Forelimb muscle (tissue), 1 donor: Measurements from ENCODE around the gene LCN1. TPM values are rescaled to one million over a fixed set of nuclear protein-coding genes. Genes with fewer than 3 reads are reported as not detected.
"Not testable (repeated sequence)": the region's sequence is repeated elsewhere in the genome, so short reads cannot be mapped to it uniquely, and the experiment has no call there.

Experiments used
- DNase-seq: peaks from one replicate; pipeline ENCODE4 v3.0.0-alpha.2; 2013; ENCODE audit warnings: low read depth
- polyA plus RNA-seq: library from polyadenylated mRNA; unstranded; fragments of 120-200 nt; gene quantifications from one replicate; pipeline ENCODE4 v1.2.1, GENCODE V29; 2013; ENCODE audit not compliant: insufficient read length

The LCN1 gene
- polyA plus RNA-seq, 1 donor, result not detected

DNA sequence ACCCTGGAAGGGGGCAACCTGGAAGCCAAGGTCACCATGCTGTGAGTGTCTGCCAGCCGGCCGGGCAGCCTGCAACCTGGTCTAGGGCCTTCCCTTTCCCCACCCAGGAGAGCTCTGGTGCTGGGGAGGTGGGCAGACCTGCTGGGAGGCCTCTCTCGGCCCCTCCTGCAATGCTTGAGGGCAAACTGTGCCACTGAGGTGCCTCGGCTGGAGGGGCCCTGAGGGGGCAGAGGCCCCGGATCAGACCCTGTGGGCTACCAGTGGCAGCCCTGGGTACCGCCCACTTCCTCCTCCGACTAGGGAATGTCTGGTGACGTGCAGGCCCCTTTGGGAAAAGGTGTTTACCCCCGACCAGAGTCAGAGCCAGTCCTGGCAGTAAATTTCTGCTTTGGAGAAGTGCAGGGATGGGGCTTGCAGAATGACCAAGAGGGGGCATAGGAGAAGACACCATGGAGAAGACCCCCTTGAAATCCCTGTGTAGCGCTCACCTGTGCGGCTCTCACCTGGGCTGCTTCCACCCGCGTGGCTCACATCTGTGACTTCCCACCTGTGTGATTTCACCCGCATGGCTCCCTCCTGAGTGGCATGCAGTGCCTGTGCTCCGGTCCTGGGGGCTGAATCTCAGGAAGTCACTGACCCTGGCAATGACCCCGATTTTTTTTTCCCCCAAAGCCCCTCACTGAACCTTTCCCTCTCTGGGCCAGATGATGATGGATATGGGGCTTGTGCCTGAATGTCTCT, 1.1 kb downstream of the LCN1 start:
- DNase-seq, result no peak

DNA sequence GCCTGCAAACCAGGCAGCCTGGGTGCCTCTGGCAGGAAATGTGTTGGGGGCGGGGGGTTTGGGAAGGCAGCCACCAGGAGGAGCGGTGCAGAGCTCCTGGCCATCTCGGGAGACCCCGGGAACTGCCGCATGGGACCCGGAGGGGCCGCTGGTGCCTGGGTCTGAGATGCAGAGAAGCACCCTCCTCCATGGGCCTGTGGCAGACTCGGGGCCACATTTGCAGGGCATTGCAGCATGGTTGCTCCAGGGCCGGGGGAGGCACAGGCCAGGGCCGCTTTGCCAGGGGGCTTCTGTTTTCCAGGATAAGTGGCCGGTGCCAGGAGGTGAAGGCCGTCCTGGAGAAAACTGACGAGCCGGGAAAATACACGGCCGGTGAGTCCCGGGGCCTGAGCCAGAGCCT, 1.7 kb downstream of the LCN1 start:
- DNase-seq, result no peak

DNA sequence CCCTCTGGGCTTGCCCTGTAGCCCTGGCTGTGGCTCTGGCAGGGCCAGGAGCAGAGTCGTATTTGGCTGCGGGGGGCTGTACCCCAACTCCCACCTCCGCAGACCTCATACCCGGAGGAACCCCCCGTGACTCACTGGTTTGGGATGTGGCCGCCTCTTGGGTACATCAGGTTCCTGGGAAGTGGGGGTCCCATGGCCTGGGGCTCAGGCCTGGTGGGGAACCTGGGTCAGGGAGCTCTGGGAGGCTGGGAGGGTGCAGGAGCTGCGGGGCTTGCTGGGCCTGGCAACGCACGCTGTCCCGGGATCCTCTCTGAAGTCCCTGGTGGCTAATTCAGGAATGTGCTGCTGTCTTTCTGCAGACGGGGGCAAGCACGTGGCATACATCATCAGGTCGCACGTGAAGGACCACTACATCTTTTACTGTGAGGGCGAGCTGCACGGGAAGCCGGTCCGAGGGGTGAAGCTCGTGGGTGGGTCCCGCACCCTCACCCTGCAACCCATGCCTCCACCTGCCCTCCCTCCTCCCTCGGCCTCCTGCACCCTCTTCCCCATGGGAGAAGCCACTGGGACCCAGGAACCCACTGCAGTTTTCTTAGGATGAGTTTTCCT, 2.4 kb downstream of the LCN1 start:
- DNase-seq, result no peak

DNA sequence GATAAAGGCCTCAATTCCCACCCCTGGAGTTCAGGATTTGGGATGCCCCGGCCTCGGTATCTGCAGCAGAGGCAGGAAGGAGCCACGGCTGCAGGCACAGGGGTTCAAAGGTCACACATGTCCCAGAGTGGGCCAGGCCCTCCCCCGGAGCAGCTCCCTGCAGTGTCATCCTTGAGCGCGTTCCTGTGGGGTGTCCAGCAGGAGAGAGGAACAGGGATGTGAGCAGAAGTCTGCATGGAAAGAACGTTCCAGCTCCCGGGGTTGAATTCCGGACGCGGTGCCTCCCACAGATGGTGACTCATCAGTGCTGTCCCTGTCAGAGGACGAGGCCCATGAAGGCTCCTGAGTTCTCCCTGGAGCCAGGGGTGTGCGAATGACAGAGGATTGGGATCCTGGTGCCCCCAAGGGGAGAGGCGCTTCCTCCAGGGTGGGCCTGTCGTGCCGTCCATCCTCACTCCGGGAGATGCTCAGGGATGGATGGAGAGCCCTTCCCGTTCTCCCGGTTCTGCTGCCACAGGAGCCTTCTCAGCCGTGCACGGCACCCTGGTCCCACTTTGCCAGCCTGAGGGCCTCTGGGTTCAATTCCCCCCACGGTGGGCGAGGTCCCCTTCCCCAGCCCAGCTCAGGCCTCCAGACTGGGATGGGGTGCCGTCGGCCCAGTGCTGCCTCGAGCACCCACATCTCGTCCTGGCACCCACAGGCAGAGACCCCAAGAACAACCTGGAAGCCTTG, 3.1 kb downstream of the LCN1 start:
- DNase-seq, result no peak

DNA sequence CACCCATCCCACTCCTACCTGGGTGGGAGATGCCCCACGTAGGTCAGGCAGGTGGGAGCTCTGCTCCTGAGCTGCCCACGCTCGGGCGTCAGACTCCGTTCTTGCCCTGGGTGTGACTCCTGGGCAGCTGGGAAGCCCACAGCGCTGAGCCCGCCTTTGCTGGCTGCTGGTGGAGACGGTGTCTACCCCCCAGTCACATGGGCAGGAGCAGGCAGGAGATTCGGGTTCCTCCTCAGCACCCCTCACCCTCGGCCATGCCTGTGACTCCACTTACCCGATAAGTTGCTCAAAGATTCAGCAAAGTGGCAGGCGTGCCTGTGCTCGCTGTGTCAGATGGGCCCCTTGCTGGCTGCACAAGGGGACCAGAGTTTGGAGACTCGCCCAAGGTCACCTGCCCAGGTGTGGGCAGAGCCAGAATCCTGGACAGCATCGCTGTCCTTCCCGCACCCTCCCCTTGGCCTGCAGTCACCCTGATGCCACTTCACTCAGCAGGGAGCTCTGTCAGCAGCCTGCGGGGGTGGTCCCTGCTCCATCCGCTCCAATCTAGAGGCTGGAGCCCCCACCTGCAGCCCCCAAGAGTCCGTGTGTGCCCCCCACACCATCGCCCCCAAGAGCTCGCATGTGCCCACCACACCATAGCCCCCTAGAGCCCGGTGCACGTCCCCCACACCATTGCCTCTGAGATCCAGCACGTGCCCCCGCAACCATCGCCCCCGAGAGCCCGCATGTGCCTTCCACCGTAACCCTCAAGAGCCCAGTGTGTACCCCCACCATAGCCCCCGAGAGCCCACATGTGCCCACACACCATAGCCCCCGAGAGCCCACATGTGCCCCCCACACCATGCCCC, 4.2 kb downstream of the LCN1 start:
- DNase-seq, result no peak

DNA sequence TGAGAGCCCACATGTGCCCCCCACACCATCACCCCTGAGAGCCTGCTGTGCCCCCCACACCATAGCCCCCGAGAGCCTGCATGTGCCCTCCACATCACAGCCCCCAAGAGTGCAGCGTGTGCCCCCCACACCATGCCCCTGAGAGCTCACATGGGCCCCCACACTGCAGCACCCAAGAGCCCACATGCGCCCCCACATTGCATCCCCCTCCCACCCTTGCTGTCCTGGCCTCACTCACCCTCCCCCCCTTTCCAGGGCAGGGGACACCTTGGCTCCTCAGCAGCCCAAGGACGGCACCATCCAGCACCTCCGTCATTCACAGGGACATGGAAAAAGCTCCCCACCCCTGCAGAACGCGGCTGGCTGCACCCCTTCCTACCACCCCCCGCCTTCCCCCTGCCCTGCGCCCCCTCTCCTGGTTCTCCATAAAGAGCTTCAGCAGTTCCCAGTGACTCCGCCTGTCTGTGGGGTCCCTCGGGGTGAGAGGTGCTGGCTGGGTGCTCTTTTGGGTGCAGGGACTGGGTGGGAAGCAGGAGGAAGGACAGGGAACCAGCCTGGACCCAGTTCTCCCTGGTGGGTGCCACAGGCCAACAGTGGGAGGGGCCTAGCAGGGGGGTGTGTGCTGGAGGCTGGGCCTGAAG, 5.0 kb downstream of the LCN1 start:
- DNase-seq, result no peak

DNA sequence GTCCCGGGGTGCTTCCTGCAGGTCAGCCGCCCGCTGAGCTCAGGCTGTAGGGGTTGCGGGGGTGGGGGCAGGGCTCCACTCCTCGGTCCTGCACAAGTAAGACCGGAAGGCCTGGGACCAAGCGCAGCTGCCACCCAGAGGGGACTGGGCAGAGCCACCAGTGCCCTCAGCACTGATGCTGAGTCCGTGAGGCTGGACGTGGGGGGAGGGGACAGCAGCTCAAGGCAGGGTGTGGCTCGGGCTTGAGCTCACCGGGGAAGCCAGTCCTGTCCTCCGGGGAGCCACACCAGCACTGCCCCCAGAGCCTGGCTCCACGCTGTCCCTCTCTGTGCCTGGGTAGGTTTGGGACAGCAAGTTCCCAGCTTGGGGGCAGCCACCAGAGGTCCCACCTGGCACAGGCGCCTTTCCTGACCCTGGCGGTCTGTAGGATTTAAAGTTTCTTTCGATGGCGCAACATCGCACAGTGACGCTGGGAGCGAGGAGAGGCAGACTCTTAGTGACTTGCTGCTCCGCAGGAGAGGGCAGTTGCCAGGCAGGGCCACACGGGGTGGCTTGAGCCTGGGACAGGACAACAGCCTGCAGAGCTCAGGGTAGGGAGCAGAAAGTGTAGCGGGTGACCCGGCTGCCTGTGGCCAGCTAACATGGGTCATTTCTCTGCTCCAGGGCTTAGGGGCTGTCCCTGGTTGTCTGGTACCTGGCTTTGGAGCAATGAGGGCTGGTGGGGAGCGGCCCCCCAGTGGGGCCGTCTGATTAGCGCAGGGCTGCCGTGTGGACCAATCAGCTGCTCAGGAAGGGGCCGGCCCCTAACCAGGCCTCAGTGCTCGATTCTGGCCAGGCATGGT, 5.7 kb downstream of the LCN1 start:
- no peak for DNase-seq

DNA sequence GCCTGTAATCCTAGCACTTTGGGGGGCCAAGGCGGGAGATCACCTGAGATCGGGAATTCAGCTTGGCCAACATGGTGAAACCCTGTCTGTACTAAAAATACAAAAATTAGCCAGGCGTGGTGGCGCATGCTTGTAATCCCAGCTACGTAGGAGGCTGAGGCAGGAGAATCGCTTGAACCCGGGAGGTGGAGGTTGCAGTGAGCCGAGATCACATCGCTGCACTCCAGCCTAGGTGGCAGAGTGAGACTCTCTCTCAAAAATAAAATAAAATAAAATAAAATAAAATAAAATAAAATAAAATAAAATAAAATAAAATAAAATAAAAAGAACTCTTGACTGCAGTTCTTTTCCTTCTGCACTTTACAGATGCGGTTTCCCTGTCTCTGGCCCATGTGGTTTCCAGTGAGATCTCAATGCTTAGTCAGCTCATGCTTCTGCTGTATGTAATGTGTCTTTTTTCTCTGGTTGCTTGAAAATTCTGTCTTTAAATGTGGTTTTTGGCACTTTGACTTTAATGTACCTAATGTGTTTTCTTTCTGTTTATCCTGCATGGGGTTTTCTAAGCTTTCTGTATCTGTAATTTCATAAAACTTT, 7.7 kb downstream of the LCN1 start:
- DNase-seq, result not testable (repeated sequence)

DNA sequence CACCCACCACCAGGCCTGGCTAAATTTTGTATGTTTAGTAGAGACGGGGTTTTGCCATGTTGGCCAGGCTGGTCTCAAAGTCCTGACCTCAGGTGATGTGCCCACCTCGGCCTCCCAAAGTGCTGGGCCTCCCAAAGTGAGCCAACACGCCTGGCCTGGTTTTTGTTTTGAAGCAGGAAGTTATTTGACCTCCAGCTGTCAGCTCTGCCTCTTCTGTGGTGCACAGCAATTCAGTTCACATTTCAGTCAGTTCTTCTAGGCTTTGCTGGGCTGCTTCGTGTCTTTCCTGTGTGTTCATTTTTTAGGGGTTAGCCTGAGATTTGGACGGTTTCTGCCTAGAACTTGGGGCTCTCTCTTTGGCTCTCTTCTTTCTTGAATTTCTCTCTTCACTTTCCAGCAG, 8.9 kb downstream of the LCN1 start:
- no peak for DNase-seq

DNA sequence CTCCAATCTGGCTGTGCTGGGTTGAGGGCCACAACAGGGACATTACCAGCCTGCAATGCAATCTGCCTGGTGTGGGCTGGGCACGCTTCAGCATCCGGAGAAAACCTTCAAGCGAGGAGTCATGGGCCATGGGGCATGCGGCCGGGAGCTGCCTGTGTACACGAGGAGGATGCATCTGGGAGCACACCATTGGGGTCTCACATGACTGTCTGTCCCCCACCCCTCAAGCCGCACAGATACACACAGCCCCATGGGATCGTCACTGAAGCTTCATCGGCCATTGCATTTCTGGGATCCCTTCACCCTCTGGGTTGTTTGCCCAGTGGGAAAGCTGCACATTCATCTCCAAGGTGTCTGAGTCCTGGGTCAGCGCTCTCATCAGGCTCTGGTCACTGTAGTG, 9.9 kb downstream of the LCN1 start:
- DNase-seq, result no peak

DNA sequence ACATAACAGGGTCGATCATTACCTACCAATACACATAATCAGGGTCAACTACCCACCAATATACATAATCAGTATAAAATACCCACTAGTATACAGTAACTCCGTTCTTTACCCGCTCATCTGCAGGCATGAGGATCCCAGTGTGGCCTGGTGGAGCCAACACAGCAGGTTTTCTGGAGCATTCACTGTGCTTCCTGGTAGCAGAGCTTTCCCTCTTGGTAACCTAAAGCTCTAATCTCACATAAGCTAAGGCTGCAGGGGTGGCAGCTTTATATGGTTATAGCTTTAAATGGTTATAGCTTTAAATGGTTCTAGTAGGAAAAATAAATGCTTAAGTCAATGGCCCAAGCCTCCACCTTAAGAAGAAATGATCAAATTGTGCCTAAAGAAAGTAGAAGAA, 11.9 kb downstream of the LCN1 start:
- no peak for DNase-seq

DNA sequence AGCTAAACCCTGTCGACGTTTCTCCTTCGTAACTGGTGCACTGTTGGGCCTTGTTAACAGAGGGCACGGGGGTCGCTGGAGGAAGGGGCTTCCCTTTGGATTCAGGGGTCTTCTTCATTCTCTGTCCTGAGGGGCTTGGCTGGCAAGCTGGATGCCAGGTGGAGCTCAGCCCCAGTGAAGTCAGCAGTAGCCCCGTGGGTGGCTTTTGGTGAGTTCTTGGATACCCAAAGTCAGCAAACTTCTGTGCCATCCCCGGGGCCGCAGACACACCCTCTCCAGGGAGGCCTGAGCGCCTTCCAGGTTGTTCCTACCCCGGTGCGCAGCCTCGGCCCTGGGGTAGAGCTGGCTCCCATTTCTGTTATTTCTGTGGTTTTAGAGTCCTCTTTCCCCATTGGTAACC, 12.4 kb downstream of the LCN1 start:
- DNase-seq, result no peak

DNA sequence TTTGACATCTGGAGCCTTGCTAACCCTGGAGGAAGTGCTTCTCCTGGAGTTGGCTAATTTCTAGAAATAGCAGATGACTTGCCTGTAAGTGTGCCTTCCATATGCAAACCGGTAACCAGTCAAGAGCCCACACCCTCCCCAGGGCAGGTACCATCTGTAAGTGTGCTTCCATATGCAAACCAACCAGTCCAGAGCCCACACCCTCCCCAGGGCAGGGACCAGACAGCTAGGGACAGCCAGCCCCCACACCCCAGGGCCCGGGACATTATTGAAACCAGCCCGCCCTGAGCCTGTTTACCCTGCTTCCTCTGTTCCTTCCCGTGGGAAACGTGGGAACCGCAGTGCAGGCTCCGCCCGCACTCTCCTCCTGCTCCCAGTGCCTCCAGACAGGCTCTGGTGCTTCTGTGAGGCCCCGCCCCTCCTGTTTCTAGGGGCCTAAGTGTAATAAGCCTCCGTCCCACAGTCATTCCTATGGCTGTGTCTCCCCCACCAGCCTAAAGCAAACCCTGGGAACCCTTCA, 13.0 kb downstream of the LCN1 start:
- not testable (repeated sequence) for DNase-seq

DNA sequence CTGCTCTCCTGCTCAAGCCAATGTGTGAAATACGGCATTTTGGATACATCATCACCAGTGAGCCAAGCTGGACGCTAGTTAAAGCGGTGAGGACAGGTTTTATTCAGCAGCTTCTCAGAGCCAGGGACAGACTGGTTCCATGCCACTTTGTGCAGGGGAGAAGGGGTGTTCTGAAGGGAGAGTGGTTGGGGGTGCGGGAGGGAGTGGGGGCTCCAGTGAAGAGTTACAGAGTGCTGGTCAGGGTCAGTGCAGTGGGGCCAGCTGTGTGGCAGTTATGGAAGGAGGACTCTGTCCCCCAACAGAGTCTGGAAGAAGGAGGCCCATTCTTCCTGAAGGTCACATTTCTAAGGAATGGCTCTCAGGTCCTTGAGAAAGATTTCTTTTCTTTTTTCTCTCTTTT, 13.6 kb downstream of the LCN1 start:
- not testable (repeated sequence) for DNase-seq

DNA sequence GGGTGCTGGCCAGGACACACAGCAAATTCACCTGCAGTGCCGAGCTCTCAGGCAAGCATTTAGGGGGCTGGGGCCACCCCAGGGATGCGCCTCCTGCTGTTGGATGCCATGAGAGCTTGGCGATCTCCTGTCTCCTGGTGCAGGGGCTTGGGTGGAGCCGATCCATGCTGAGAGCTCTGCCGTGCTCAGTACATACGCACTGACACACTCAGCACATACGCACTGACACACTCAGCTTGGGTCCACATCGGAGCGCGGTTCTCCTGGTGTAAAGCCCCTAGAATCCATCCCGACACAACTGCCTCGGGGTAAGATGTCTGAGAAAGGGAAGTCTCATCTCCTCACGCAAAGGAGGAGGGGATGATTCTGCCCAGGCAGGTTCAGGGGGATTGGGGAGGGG, 14.4 kb downstream of the LCN1 start:
- DNase-seq, result not testable (repeated sequence)

DNA sequence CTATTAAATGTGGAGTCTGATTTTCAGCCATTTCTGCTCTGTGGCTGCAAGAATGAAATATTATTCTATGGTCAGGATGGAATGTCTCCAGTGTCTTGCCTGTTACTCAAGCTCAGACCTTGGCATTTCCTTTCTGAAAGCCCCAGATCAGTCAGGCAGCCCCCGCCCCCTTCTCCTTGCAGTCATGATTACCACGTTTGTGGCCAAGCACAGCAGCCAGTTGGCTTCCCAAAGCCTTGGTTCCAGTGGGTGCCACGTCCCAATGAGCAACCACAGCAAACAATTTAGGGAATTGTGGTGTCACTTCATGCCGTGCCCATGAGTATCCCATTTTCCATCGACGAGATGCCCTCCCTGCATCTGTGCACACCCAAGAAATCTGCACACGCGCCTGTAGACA, 15.0 kb downstream of the LCN1 start:
- no peak for DNase-seq

DNA sequence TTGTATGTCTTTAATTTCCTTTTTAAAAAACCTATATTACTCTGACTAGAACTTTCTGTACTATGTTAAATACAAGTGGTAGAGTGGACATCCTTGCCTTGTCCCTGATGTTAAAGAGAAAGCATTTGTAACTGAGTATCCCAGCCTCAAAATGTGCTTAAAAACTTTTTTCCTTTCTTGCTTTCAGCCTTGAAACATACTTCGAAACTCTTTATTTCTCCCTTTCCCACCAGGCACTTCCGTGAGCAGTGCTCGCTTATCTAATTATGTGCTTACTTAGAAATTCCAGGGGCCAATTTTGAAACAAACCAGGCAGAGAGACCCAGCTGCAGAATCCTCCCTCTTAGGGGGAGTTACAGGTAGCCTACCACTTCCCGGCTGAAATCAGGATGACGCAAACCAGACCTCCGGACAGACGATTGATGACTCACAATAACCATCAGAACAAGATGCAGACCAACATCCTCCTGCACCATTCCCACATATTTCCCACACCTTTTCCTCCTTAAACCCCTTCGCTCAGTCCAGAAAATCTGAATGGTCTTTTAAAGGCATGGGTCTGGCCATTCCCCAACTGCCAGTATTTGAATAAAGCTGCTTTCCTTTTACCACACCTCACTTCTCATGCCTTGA, 22.1 kb downstream of the LCN1 start:
- not testable (repeated sequence) for DNase-seq

DNA sequence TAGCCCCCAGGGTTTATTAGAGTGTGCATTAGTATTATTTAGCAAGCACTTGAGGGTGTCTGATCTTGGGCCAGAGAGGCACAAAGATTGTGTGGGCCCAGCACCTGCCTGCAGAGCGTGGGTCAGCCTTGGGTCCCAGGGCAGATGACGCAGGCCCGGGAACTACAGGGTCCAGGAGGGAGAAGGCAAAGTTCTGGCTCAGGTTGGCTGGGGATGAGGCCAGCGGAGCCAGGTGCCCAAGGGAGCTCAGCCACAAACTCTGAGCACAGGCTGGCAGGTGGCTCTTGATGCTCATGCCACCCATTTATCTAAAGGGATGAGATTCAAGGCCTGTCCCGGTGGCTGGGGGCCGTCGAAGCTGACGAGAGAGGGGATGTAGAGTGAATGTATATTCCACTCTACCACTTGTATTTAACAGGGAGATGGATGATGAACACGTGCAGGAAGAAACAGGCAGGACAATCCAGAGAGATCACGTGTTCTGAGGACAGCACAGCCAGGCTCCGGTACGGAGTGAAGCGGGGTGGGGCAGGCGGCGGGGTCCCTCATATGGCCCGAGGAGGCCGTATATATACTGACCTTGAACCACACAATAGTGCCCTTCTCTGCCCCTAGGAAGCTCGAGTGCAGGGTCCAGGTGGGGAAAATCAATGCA, 23.9 kb downstream of the LCN1 start:
- no peak for DNase-seq

DNA sequence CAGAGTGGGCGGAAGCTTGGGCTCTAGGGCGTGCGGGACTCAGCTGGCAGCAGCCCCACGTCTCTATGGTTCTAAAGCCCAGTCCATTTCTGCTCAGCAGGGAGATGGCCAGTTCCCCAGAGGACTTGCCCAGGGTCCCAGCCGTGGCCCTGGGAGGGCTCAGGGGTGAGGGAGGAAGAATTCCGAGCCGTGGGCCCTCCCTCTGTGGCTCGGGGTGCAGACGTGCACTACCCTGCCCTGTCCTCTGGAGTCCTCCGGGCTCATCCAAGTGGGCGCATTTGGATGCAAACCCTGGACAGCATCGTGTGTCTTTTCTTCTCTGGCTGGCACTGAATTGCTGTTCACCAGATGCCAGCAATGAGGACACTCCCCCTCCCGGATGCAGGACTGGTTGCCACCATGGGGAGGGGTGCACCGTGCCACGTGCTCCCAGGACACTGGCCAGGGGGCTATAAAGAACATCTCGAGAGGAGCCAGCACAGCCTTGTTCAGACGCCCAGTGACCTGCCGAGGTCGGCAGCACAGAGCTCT, 24.5 kb downstream of the LCN1 start, which contains the start of gene OBP2A:
TSS of gene OBP2A (plus strand) at position 481 of the 531 bp plus-strand sequence. CDS start 55 bp downstream, outside the sequence.
- DNase-seq, result not testable (repeated sequence)
